NT2/D1 (cell line): ENCODE measurements around the gene C4orf54.

Experiments used
- SUZ12 ChIP-seq: IDR thresholded peaks from 2 replicates; pipeline ENCODE4 v1.6.1; 2011; ENCODE audit not compliant: insufficient read length, insufficient read depth; ENCODE audit errors: extremely low read depth
- YY1 ChIP-seq: IDR thresholded peaks from 2 replicates; pipeline ENCODE4 v1.6.1; 2011; ENCODE audit not compliant: insufficient read length, insufficient read depth
- ZNF274 ChIP-seq: IDR thresholded peaks from 2 replicates; pipeline ENCODE4 v1.6.1; 2011; ENCODE audit warnings: mild to moderate bottlenecking, low read depth, low read length

- no peak for TF ChIP-seq YY1
- TF ChIP-seq ZNF274: no peak
- TF ChIP-seq SUZ12: no peak
Measured at GRCh38 chr4:99696801-99697200, 39.2 kb upstream of the C4orf54 start.
